PC-9 (cell line): ENCODE measurements around the gene PFKFB4. TPM values are rescaled to one million over a fixed set of nuclear protein-coding genes. Genes with fewer than 3 reads are reported as not detected.

Experiments used
- BruUV-seq: library from RNA; stranded (reverse); fragments of 400-500 nt; replicated peaks from 2 replicates; lab custom pipeline; 2021; lab: Mats Ljungman, UMichigan
- CTCF ChIA-PET: fragments of 300-600 bp; sonication (Branson Sonifier 250); formaldehyde crosslinking; loops from one replicate; lab custom pipeline; 2022; ENCODE audit warnings: antibody characterized with exemption; lab: Charles Lee
- POLR2A ChIA-PET: fragments of 300-600 bp; sonication (Branson Sonifier 250); formaldehyde crosslinking; loops from one replicate; lab custom pipeline; 2022; ENCODE audit warnings: antibody characterized with exemption; ENCODE audit not compliant: unreplicated experiment; lab: Charles Lee
- DNase-seq, 2 experiments: peaks; one replicate each; pipeline versions ENCODE4 v3.0.0 to v3.0.0-alpha.2; 2015 to 2022; ENCODE audit warnings: mixed read lengths in 1 of 2
- H2AFZ ChIP-seq: fragments of 200-600 bp; sonication (generic); 2 replicates; pipeline ENCODE4 v1.8.1; 2017; ENCODE audit warnings: antibody characterized with exemption
- H3F3A ChIP-seq: fragments of 200-600 bp; sonication (generic); 2 replicates; pipeline ENCODE4 v1.8.1; 2017; ENCODE audit warnings: antibody characterized with exemption, mild to moderate bottlenecking, low read depth; ENCODE audit not compliant: insufficient read depth
- H3K27ac ChIP-seq: fragments of 200-600 bp; sonication (generic); 2 replicates; pipeline ENCODE4 v1.6.1; 2016; ENCODE audit warnings: mixed run types
- H3K27me3 ChIP-seq: fragments of 200-600 bp; sonication (generic); 2 replicates; pipeline ENCODE4 v1.6.1; 2016; ENCODE audit warnings: low read depth, mixed run types; ENCODE audit not compliant: insufficient read depth
- H3K36me3 ChIP-seq: fragments of 200-600 bp; sonication (generic); 2 replicates; pipeline ENCODE4 v1.6.1; 2016; ENCODE audit warnings: low read depth, mixed run types
- H3K4me1 ChIP-seq: fragments of 200-600 bp; sonication (generic); replicated peaks from 2 replicates; pipeline ENCODE4 v1.6.1; 2016; ENCODE audit warnings: mixed run types; ENCODE audit not compliant: insufficient read depth
- H3K4me2 ChIP-seq: fragments of 200-600 bp; sonication (generic); 2 replicates; pipeline ENCODE4 v1.6.1; 2017; ENCODE audit warnings: mixed run types
- H3K4me3 ChIP-seq: fragments of 200-600 bp; sonication (generic); 2 replicates; pipeline ENCODE4 v1.6.1; 2016; ENCODE audit warnings: mixed run types
- H3K79me2 ChIP-seq: fragments of 200-600 bp; sonication (generic); 2 replicates; pipeline ENCODE4 v1.6.1; 2017; ENCODE audit warnings: low read depth, mixed run types
- H3K9me2 ChIP-seq: fragments of 200-600 bp; sonication (generic); 2 replicates; pipeline ENCODE4 v1.8.1; 2017; ENCODE audit warnings: mild to moderate bottlenecking; ENCODE audit not compliant: insufficient read depth
- H3K9me3 ChIP-seq: fragments of 200-600 bp; sonication (generic); 2 replicates; pipeline ENCODE4 v1.8.1; 2016; ENCODE audit warnings: low read depth; ENCODE audit not compliant: insufficient read depth
- H4K20me1 ChIP-seq: fragments of 200-600 bp; sonication (generic); 2 replicates; pipeline ENCODE4 v1.8.1; 2017; ENCODE audit not compliant: insufficient read depth
- EZH2 ChIP-seq: fragments of 200-600 bp; sonication (generic); IDR thresholded peaks from 2 replicates; pipeline ENCODE4 v1.8.0; 2017; ENCODE audit warnings: antibody characterized with exemption, low read depth
- intact Hi-C: fragments of 100-400 bp; cut with micrococcal nuclease; formaldehyde crosslinking; loops from one replicate; pipeline ENCODE4 v1.10.0; 2022; ENCODE audit not compliant: unreplicated experiment
- total RNA-seq: library from RNA; stranded (reverse); gene quantifications from 2 replicates; pipeline ENCODE4 v1.2.3, GENCODE V29; 2021
- TF ChIP-seq, protein P1 (sequence below): fragments of 200-600 bp; sonication (generic); conservative IDR thresholded peaks from 2 replicates; pipeline ENCODE4 v1.6.1; 2017; ENCODE audit warnings: mixed run types, antibody characterized with exemption, mild to moderate bottlenecking, moderate library complexity

Gene PFKFB4
- total RNA-seq, 1 experiment from 2014 or later, result 13.3 TPM

DNA sequence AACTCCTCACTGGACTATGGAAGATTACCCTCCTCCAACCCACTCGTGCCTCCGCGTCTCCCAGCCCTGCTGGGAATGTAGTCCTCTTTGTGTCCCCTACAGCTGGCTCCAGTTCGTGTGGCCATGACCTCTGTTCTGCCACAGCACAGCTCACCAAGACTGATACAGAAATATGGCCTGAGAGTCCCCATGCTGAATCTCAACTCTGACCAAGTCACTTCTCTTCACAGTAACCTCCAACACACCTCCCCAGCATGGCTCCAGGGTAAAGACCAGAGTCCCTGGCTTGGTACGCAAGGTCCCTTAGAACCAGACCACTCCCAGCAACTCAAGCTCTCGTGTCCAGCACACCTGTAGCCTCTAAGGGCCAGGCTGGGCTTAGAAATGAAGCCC, 40.8 kb upstream of the PFKFB4 start:
- BruUV-seq, result no TSS peak
- H3K4me3 ChIP-seq, result no peak overlapping the region
- ChIA-PET POLR2A (interaction anchor here (0.8 kb wide), 1 partner anchor 250 kb away, joined by 3 read pairs; the partner anchor contains the start of gene PRKAR2A), CTCF (no interaction called here)
- no peaks in the 10 kb centered on the region for H3K27me3 ChIP-seq
- peaks cover 36% of the 10 kb centered on the region for H3F3A ChIP-seq
- no peaks in the 10 kb centered on the region for H4K20me1 ChIP-seq
- no peak for DNase-seq
- H3K4me2 ChIP-seq, result peak overlapping the region; percentile 41
- H3K36me3 ChIP-seq, result no peaks in the 10 kb centered on the region
- peaks cover 16% of the 10 kb centered on the region for H3K79me2 ChIP-seq
- TF ChIP-seq EZH2, result no peak
- TF ChIP-seq, protein P1, sequence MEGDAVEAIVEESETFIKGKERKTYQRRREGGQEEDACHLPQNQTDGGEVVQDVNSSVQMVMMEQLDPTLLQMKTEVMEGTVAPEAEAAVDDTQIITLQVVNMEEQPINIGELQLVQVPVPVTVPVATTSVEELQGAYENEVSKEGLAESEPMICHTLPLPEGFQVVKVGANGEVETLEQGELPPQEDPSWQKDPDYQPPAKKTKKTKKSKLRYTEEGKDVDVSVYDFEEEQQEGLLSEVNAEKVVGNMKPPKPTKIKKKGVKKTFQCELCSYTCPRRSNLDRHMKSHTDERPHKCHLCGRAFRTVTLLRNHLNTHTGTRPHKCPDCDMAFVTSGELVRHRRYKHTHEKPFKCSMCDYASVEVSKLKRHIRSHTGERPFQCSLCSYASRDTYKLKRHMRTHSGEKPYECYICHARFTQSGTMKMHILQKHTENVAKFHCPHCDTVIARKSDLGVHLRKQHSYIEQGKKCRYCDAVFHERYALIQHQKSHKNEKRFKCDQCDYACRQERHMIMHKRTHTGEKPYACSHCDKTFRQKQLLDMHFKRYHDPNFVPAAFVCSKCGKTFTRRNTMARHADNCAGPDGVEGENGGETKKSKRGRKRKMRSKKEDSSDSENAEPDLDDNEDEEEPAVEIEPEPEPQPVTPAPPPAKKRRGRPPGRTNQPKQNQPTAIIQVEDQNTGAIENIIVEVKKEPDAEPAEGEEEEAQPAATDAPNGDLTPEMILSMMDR, result no peak
- no peaks in the 10 kb centered on the region for H3K9me3 ChIP-seq
- intact Hi-C loops, result loop anchor here (5.0 kb wide), 2 partner anchors 65 to 130 kb away; partner anchors contain the start of gene CELSR3
- no peaks in the 10 kb centered on the region for H3K9me2 ChIP-seq
- peaks cover 53% of the 10 kb centered on the region for H3K4me1 ChIP-seq
- no peak overlapping the region; the same call in 1 of the 2 replicates for H3K27ac ChIP-seq
- no peak overlapping the region for H2AFZ ChIP-seq

DNA sequence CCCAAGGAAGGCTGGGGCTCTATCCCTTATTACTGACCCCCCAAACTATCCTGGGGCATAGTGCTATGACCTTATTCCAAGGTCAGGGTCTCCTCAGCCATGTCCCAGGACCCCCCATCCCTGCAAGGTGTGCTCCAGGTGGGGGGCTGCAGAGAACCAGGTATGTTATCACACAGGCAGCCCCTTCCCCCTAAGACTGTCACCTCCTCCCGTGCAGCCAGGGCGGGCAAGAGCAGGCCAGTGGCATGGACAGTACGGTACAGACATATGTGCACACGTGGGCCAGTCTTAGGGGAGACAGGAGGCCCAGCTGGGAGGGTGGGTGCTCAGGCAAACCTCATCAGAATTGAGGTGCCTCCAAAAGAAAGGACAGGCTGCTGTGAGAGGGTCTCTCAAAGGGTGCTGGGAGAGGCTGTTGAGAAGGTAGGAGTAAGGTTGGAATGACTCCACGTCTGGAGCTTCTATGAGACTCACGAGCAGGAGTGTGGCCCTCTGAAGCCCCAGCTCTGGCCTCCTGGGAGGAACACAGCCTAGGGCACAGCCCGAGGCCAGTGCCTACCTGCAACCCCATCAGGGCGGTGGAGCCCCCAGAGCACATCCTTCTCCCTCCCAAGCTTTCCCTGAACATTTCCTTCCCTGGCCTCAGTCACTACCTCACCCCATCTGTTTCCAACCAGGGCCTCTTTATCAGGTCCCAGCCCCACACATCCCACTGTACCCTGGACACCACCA, 40.2 kb upstream of the PFKFB4 start:
- no peak overlapping the region for H2AFZ ChIP-seq
- no peak overlapping the region for H3K4me2 ChIP-seq
- no TSS peak for BruUV-seq
- no peak for DNase-seq
- H3K4me3 ChIP-seq, result no peak overlapping the region
- H3K36me3 ChIP-seq, result no peaks in the 10 kb centered on the region
- H3K9me3 ChIP-seq, result no peaks in the 10 kb centered on the region
- no peaks in the 10 kb centered on the region for H3K27me3 ChIP-seq
- H4K20me1 ChIP-seq, result no peaks in the 10 kb centered on the region
- H3K27ac ChIP-seq, result peak overlapping the region; percentile 14
- ChIA-PET POLR2A (no interaction called here), CTCF (no interaction called here)
- H3F3A ChIP-seq, result peaks cover 36% of the 10 kb centered on the region
- no peaks in the 10 kb centered on the region for H3K9me2 ChIP-seq
- H3K79me2 ChIP-seq, result peaks cover 16% of the 10 kb centered on the region
- intact Hi-C loops, result loop anchor here (5.0 kb wide), 2 partner anchors 65 to 130 kb away; partner anchors contain the start of gene CELSR3
- TF ChIP-seq EZH2, result no peak
- TF ChIP-seq, protein P1, result no peak
- H3K4me1 ChIP-seq, result peaks cover 53% of the 10 kb centered on the region

DNA sequence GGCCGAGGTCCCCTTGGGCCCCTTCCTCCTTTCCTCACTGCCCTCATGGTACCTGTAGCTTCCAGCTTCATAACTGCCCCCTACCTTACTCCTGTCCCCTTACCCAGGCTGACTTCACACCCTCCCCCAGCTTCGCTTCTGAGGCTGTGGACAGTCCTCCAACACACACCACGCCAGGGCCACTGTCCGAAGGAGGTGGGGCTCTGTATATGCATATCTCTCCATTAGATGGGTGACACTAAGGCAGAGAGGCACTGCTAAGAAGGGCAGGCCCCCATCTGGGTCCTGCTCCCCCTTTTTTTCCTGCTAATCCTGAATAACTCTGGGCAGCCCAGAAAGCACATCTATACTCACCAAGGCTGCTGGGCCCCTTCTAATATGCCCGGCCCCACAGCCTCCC, 39.6 kb upstream of the PFKFB4 start:
- no peak overlapping the region for H2AFZ ChIP-seq
- BruUV-seq, result TSS peak; percentile 50
- peaks cover 36% of the 10 kb centered on the region for H3F3A ChIP-seq
- H3K4me1 ChIP-seq, result peaks cover 53% of the 10 kb centered on the region
- ChIA-PET CTCF (no interaction called here), POLR2A (no interaction called here)
- intact Hi-C loops, result loop anchor here (5.0 kb wide), 2 partner anchors 66 to 129 kb away; partner anchors contain the start of gene CELSR3
- H4K20me1 ChIP-seq, result no peaks in the 10 kb centered on the region
- H3K4me2 ChIP-seq, result peak overlapping the region; percentile 92
- no peak for DNase-seq
- H3K79me2 ChIP-seq, result peaks cover 16% of the 10 kb centered on the region
- H3K36me3 ChIP-seq, result no peaks in the 10 kb centered on the region
- no peaks in the 10 kb centered on the region for H3K9me3 ChIP-seq
- TF ChIP-seq, protein P1, result no peak
- TF ChIP-seq EZH2, result no peak
- no peak overlapping the region for H3K4me3 ChIP-seq
- peak overlapping the region; percentile 14 for H3K27ac ChIP-seq
- H3K9me2 ChIP-seq, result no peaks in the 10 kb centered on the region
- no peaks in the 10 kb centered on the region for H3K27me3 ChIP-seq
